ENCODE data around the gene EXOSC7. TPM values are rescaled to one million over a fixed set of nuclear protein-coding genes. Genes with fewer than 3 reads are reported as not detected.

EXOSC7 gene
- total and polyA plus RNA-seq, 2 donors (not counting 3 experiments of a cell fraction or from before 2014, with no cell fraction given): 44.5 to 53.8 TPM

DNA sequence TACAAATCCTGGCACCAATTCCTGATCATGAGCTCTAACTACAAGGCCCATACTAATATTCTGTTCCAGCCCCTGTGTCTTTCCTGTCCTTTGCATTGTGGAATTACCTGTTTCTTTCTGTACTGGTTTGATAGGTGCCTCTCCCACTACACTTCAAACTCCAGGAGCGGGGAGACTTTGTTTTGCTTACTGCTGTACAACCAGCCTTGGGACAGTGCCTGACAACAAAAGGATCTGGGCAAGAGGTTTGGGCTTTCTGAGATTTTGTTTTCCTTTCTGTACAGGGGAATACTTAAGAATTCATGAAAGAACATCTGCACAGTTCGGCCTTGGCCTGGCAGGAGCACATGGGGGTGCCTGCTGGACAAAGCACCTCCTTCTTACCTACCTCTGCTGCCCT lies 45.1 kb upstream of the EXOSC7 start:
- H3K4me2 ChIP-seq (ENCODE audit: insufficient read depth, low read length): no peak overlapping the region
- dilution Hi-C loops (cut with MboI; ENCODE audit: extremely low pct_ligation_motif_present, low sequenced_read_pairs) (no loop called here), intact Hi-C loops (cut with micrococcal nuclease) (no loop called here)
- H3K9ac ChIP-seq (replicated peaks; ENCODE audit: extremely low read depth, insufficient read depth, low read length): no peak overlapping the region
- no peaks in the 10 kb centered on the region for H3K27me3 ChIP-seq (ENCODE audit: control insufficient read depth in 2 of 2, insufficient read depth in 2 of 2, low read length in 2 of 2)
- no peak for TF ChIP-seq POLR2AphosphoS5 (IDR thresholded peaks at IDR 0.05; ENCODE audit: insufficient read depth, low read depth, low read length)
- TF ChIP-seq POLR2A (IDR thresholded peaks at IDR 0.05; ENCODE audit: low read depth, low read length): no peak
- no peak for TF ChIP-seq MYC (IDR thresholded peaks at IDR 0.05; ENCODE audit: low read depth, low read length)
- TF ChIP-seq JUN (IDR thresholded peaks at IDR 0.05; ENCODE audit: borderline replicate concordance, insufficient read depth, insufficient read length, low read depth): no peak
- TF ChIP-seq GATA2 (IDR thresholded peaks at IDR 0.05; ENCODE audit: insufficient read depth, insufficient read length, low read depth, low read length): no peak
- TF ChIP-seq FOS (IDR thresholded peaks at IDR 0.05; ENCODE audit: borderline replicate concordance, insufficient read depth, low read length): no peak
- no peak for TF ChIP-seq EZH2 (IDR thresholded peaks at IDR 0.05; ENCODE audit: borderline replicate concordance, low read depth, low read length, severe bottlenecking)
- TF ChIP-seq, protein P1, sequence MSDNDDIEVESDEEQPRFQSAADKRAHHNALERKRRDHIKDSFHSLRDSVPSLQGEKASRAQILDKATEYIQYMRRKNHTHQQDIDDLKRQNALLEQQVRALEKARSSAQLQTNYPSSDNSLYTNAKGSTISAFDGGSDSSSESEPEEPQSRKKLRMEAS (IDR thresholded peaks at IDR 0.05; ENCODE audit: insufficient read depth, insufficient read length): no peak
- TF ChIP-seq, protein P2, sequence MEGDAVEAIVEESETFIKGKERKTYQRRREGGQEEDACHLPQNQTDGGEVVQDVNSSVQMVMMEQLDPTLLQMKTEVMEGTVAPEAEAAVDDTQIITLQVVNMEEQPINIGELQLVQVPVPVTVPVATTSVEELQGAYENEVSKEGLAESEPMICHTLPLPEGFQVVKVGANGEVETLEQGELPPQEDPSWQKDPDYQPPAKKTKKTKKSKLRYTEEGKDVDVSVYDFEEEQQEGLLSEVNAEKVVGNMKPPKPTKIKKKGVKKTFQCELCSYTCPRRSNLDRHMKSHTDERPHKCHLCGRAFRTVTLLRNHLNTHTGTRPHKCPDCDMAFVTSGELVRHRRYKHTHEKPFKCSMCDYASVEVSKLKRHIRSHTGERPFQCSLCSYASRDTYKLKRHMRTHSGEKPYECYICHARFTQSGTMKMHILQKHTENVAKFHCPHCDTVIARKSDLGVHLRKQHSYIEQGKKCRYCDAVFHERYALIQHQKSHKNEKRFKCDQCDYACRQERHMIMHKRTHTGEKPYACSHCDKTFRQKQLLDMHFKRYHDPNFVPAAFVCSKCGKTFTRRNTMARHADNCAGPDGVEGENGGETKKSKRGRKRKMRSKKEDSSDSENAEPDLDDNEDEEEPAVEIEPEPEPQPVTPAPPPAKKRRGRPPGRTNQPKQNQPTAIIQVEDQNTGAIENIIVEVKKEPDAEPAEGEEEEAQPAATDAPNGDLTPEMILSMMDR (IDR thresholded peaks at IDR 0.05; ENCODE audit: extremely low read depth in 1 of 2, insufficient read depth in 1 of 2, low read depth in 1 of 2, low read length in 2 of 2): no peak
- H3K9me3 ChIP-seq (replicated peaks; ENCODE audit: control insufficient read depth, insufficient read depth, low read length): no peaks in the 10 kb centered on the region
- H2AFZ ChIP-seq (ENCODE audit: low read depth, low read length): no peak overlapping the region
- H3K4me3 ChIP-seq (replicated peaks in 1 of 3; ENCODE audit: insufficient read depth in 1 of 3, low read depth in 1 of 3, low read length in 3 of 3): no peak overlapping the region
- H4K20me1 ChIP-seq (replicated peaks; ENCODE audit: control insufficient read depth, extremely low read depth, insufficient read depth, low read length): no peaks in the 10 kb centered on the region
- H3K27ac ChIP-seq (ENCODE audit: insufficient read depth, low read depth, low read length): no peak overlapping the region
- FAIRE-seq: no peak
- DNase-seq (ENCODE audit: low read depth, low spot score): no peak
- H3K36me3 ChIP-seq (ENCODE audit: control insufficient read depth in 2 of 2, extremely low read depth in 1 of 2, insufficient read depth in 2 of 2, low read length in 2 of 2): peaks cover 0 to 24% of the 10 kb centered on the region in 2 experiments
- CTCF ChIA-PET: interaction anchor here (1.7 kb wide), 1 partner anchor 45 kb away, joined by 5 read pairs; the partner anchor contains the start of genes EXOSC7 and ZDHHC3
- H3K4me1 ChIP-seq (ENCODE audit: control insufficient read depth, extremely low read depth, insufficient read depth, low read length): peaks cover 14% of the 10 kb centered on the region
- no peaks in the 10 kb centered on the region for H3K79me2 ChIP-seq (ENCODE audit: control insufficient read depth, insufficient read depth, low read length)
- no TSS peak for BruUV-seq (replicated peaks)
- POLR2A ChIA-PET: no interaction called here
- no peaks in the 10 kb centered on the region for H3K9me1 ChIP-seq (replicated peaks; ENCODE audit: control insufficient read depth, extremely low read depth, insufficient read depth, low read length)

All from endothelial cell of umbilical vein (primary cell).